CD8-positive, alpha-beta memory T cell (primary cell): ENCODE results near the gene MEGF6. TPM values are rescaled to one million over a fixed set of nuclear protein-coding genes. Genes with fewer than 3 reads are reported as not detected.

Experiments used
- CTCF ChIA-PET: fragments of 350-600 bp; sonication (Branson Sonifier 250); formaldehyde crosslinking; loops from one replicate; lab custom pipeline; 2021; ENCODE audit warnings: antibody characterized with exemption; lab: Charles Lee
- POLR2A ChIA-PET: fragments of 350-600 bp; sonication (Branson Sonifier 250); formaldehyde crosslinking; loops from one replicate; lab custom pipeline; 2021; ENCODE audit warnings: antibody characterized with exemption; lab: Charles Lee
- DNase-seq, 5 donors: peaks; one replicate each; pipeline versions ENCODE4 v3.0.0 to v3.0.0-alpha.2; 2020 to 2022; ENCODE audit warnings: mixed read lengths in 1 of 5
- H3K27ac ChIP-seq: one replicate; pipeline ENCODE4 v1.7.0; 2013; ENCODE audit warnings: low read depth, mild to moderate bottlenecking, low read length, moderate library complexity
- H3K27me3 ChIP-seq: 2 replicates; pipeline ENCODE4 v1.7.0; 2013; ENCODE audit warnings: low read length, mild to moderate bottlenecking; ENCODE audit not compliant: insufficient read depth, poor library complexity, severe bottlenecking
- H3K36me3 ChIP-seq: 2 replicates; pipeline ENCODE4 v1.7.0; 2013; ENCODE audit warnings: mild to moderate bottlenecking, low read length, moderate library complexity; ENCODE audit not compliant: insufficient read depth
- H3K4me1 ChIP-seq: 2 replicates; pipeline ENCODE4 v1.7.0; 2013; ENCODE audit warnings: mild to moderate bottlenecking, low read length, moderate library complexity; ENCODE audit not compliant: insufficient read depth
- H3K4me3 ChIP-seq: 2 replicates; pipeline ENCODE4 v1.7.0; 2013; ENCODE audit warnings: mild to moderate bottlenecking, low read length
- H3K9me3 ChIP-seq: 2 replicates; pipeline ENCODE4 v1.7.0; 2013; ENCODE audit warnings: mild to moderate bottlenecking, low read length
- H3K27ac Mint-ChIP-seq, 8 donors: one replicate each; pipeline ENCODE4 v1.8.0; 2020 to 2021; ENCODE audit warnings: mixed read lengths in 8 of 8, mild to moderate bottlenecking in 6 of 8, inconsistent platforms in 3 of 8, moderate library complexity in 3 of 8
- H3K27me3 Mint-ChIP-seq, 2 donors: one replicate each; pipeline ENCODE4 v1.8.0; 2020 to 2021; ENCODE audit warnings: mixed read lengths in 2 of 2, mild to moderate bottlenecking in 1 of 2, moderate library complexity in 1 of 2
- H3K36me3 Mint-ChIP-seq, 3 donors: one replicate each; pipeline ENCODE4 v1.8.0; 2020 to 2021; ENCODE audit warnings: mixed read lengths in 3 of 3, inconsistent platforms in 1 of 3, mild to moderate bottlenecking in 1 of 3
- H3K4me1 Mint-ChIP-seq, 3 donors: one replicate each; pipeline ENCODE4 v1.8.0; 2020 to 2021; ENCODE audit warnings: mixed read lengths in 3 of 3, inconsistent platforms in 1 of 3, mild to moderate bottlenecking in 1 of 3
- H3K4me3 Mint-ChIP-seq, 7 donors: one replicate each; pipeline ENCODE4 v1.8.0; 2020 to 2021; ENCODE audit warnings: mixed read lengths in 7 of 7, mild to moderate bottlenecking in 6 of 7, moderate library complexity in 4 of 7, inconsistent platforms in 2 of 7
- H3K9me3 Mint-ChIP-seq, 5 donors: one replicate each; pipeline ENCODE4 v1.8.0; 2020 to 2022; ENCODE audit warnings: mixed read lengths in 5 of 5, mild to moderate bottlenecking in 3 of 5, moderate library complexity in 2 of 5, inconsistent platforms in 1 of 5
- polyA plus RNA-seq: library from polyadenylated mRNA; unstranded; fragments of 300-500 nt; fragmentation: Illumina TruSeq; gene quantifications from one replicate; pipeline ENCODE4 v1.2.3, GENCODE V29; 2021
- total RNA-seq, 2 experiments: library from RNA; stranded (reverse); gene quantifications; one replicate each; pipeline ENCODE4 v1.2.3, GENCODE V29; 2021

Gene MEGF6
- total and polyA plus RNA-seq, 3 experiments from 2014 or later: 3.4 to 12.0 (median 10.8) TPM

DNA sequence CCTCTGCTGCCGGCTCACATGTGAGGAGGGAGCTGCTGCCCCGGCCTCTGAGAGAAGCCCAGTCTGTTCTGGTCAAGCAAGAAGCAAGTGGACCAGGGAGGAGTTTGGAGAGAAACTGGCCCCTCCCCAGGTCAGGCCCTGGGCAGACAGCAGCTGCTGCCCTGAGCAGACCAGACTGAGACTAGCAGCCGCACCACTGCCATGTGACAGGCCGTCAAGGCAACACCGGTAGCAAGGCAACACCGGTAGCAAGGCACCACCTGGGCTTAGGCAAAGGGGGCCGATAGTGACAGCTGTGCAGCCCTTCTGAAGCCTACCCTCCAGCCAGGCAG is 106.5 kb downstream of the MEGF6 start:
- no peak for DNase-seq
- Histone ChIP-seq H3K27ac (no peak overlapping the region), H3K4me3 (no peak overlapping the region), H3K36me3 (no peaks in the 10 kb centered on the region), H3K9me3 (no peaks in the 10 kb centered on the region), H3K4me1 (no peaks in the 10 kb centered on the region), H3K27me3 (no peaks in the 10 kb centered on the region)
- H3K27me3 Mint-ChIP-seq: no peaks in the 10 kb centered on the region
- H3K36me3 Mint-ChIP-seq: peaks cover 0 to 26% (median 2%) of the 10 kb centered on the region in 3 donors
- POLR2A ChIA-PET: no interaction called here
- H3K27ac Mint-ChIP-seq: no peak overlapping the region
- no peaks in the 10 kb centered on the region for H3K4me1 Mint-ChIP-seq
- no peak overlapping the region for H3K4me3 Mint-ChIP-seq
- CTCF ChIA-PET: no interaction called here
- H3K9me3 Mint-ChIP-seq: no peaks in the 10 kb centered on the region

DNA sequence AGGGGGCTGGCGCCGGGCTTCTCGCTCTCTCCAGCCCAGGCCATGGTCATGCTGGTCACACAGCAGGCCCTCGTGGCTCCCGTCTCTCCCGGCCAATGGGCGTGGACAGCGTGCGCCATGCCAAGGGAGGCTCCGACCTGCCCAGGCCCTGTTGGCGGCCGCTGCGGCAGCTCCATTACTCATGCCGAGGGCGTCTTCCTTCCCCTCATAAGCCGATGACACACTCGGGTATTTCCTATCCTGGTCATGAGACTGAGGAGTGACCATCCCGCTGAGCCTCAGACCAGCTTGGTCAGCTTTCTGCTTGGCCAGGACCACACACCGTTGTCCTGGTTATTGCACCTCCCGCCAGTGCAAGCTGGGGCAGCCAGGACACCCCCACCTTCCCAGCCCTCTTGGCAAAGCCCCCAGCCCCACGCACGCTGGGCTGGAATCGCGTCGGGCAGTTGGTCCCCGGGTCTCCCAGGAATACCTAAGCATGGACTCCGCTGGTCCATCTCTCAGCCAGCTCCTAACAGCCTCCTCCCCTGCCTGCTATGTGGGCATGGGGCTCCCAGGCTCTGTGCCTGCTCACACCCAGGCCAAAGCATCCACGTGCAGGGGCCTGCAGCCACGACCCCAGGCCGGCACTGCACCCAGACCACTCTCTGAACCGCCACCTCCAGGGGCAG is 107.0 kb downstream of the MEGF6 start:
- ChIA-PET CTCF (no interaction called here), POLR2A (no interaction called here)
- Mint-ChIP-seq H3K4me3 (peak overlapping the region in 1 of 7 donors; percentile 44), H3K4me1 (no peaks in the 10 kb centered on the region), H3K27me3 (no peaks in the 10 kb centered on the region), H3K27ac (no peak overlapping the region), H3K9me3 (no peaks in the 10 kb centered on the region), H3K36me3 (peaks cover 0 to 26% (median 2%) of the 10 kb centered on the region in 3 donors)
- Histone ChIP-seq H3K9me3 (no peaks in the 10 kb centered on the region), H3K4me3 (no peak overlapping the region), H3K36me3 (no peaks in the 10 kb centered on the region), H3K27ac (no peak overlapping the region), H3K4me1 (no peaks in the 10 kb centered on the region), H3K27me3 (no peaks in the 10 kb centered on the region)
- DNase-seq: no peak

DNA sequence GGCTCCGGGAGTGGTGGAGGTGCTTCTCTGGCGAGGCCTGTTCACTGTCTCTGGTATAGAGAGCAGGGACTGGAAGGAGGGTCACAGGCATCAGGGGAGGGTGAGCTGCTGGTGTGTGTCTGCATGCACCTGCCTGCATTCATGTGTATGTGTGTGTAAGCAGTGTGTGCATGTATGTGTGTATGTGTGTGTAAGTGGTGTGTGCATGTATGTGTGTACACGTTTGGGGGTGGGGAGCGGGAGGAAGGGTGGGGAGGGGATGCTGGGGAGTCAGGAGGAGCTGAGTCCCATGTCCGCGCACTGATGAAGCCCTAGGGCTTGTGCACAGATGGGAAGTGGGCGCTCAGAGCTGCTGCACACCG is 107.8 kb downstream of the MEGF6 start:
- no peak for DNase-seq
- H3K9me3 Mint-ChIP-seq: no peaks in the 10 kb centered on the region
- Histone ChIP-seq H3K9me3 (no peaks in the 10 kb centered on the region), H3K27me3 (no peaks in the 10 kb centered on the region), H3K4me1 (no peaks in the 10 kb centered on the region), H3K36me3 (no peaks in the 10 kb centered on the region), H3K4me3 (no peak overlapping the region), H3K27ac (no peak overlapping the region)
- no peaks in the 10 kb centered on the region for H3K27me3 Mint-ChIP-seq
- ChIA-PET POLR2A (no interaction called here), CTCF (no interaction called here)
- H3K36me3 Mint-ChIP-seq: peaks cover 0 to 26% (median 2%) of the 10 kb centered on the region in 3 donors
- H3K27ac Mint-ChIP-seq: no peak overlapping the region
- H3K4me3 Mint-ChIP-seq: no peak overlapping the region
- no peaks in the 10 kb centered on the region for H3K4me1 Mint-ChIP-seq

GRCh38 chr1:3502641-3503524 is 108.4 kb downstream of the MEGF6 start:
- Histone ChIP-seq H3K27ac (no peak overlapping the region), H3K4me3 (no peak overlapping the region), H3K36me3 (no peaks in the 10 kb centered on the region), H3K27me3 (no peaks in the 10 kb centered on the region), H3K9me3 (no peaks in the 10 kb centered on the region), H3K4me1 (no peaks in the 10 kb centered on the region)
- Mint-ChIP-seq H3K4me3 (no peak overlapping the region), H3K27ac (no peak overlapping the region), H3K4me1 (no peaks in the 10 kb centered on the region), H3K9me3 (no peaks in the 10 kb centered on the region), H3K27me3 (no peaks in the 10 kb centered on the region), H3K36me3 (peaks cover 0 to 21% (median 0%) of the 10 kb centered on the region in 3 donors)
- CTCF ChIA-PET: interaction anchor here (1.1 to 1.2 kb wide), 2 partner anchors 18 to 222 kb away, joined by 3 to 4 read pairs; no protein-coding TSS in a partner anchor
- no peak for DNase-seq
- POLR2A ChIA-PET: no interaction called here

DNA sequence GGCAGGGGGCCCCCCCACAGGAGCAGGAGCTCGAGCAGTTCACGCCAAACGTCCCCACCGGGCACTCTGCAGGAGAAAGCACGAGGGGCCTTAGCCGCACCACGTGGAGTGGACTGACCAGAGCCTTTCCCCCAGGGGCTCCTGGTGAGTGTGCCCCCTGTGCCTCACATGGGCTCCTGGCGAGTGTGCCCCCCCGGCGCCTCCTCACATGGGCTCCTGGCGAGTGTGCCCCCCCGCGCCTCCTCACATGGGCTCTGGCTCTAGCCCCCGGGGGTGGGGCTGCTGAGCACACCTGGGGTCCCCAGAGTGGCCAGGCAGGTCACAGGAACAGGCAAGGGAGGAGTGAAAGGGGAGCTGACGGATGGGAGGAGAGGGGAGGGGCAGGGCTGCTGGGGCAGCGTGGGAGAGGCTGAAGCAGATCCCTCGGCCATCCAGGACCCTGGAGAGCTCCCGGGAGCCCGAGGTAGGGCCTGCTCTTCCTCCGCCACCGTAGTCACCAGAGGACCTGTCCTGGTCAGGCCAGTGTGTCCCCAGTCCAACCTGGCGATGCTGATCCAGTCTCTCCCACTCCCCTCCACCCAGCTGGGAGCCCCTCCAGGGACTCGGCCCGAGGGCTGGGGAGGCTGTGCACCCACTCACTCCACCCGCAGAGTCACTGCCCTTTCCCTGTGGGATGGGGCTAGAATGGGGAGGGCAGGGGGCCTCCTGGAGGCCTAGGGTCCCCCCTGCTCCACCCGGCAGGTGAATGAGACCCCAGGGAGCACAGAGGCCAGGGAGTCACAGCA is 109.3 kb downstream of the MEGF6 start:
- CTCF ChIA-PET: interaction anchor here (1.1 to 1.2 kb wide), 2 partner anchors 17 to 222 kb away, joined by 3 to 4 read pairs; no protein-coding TSS in a partner anchor
- Mint-ChIP-seq H3K27me3 (no peaks in the 10 kb centered on the region), H3K36me3 (peaks cover 0 to 13% (median 0%) of the 10 kb centered on the region in 3 donors), H3K9me3 (no peaks in the 10 kb centered on the region), H3K4me1 (no peaks in the 10 kb centered on the region), H3K4me3 (no peak overlapping the region), H3K27ac (peak overlapping the region in 1 of 8 donors; percentile 29)
- H3K4me1 ChIP-seq: no peaks in the 10 kb centered on the region
- H3K27ac ChIP-seq: no peak overlapping the region
- no peak overlapping the region for H3K4me3 ChIP-seq
- POLR2A ChIA-PET: no interaction called here
- H3K27me3 ChIP-seq: no peaks in the 10 kb centered on the region
- DNase-seq: peak in 3 of 5 donors; percentile 15 to 64 (median 29)
- H3K36me3 ChIP-seq: no peaks in the 10 kb centered on the region
- H3K9me3 ChIP-seq: no peaks in the 10 kb centered on the region

DNA sequence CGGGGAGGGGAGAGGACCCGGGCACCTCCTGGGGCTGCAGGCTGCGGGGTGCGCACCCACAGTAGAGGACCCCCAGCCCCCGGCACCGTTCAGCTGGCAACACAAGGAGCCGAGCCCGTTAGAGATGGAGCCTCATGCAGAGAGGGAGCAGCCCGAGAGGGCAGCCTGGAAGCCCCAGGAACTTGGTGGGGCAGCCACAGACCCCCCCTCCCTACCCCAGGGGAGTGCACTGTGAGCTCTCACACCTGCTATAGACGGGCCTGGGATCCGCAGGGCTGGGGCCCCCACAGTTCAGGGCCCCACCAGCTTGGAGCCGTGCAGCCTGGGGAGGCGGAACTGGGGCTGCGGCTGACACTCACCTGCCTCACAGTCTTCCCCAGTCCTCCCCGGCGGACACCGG is 109.9 kb downstream of the MEGF6 start:
- H3K4me1 Mint-ChIP-seq: no peaks in the 10 kb centered on the region
- H3K4me3 ChIP-seq: no peak overlapping the region
- ChIA-PET CTCF (interaction anchor here (1.1 to 1.2 kb wide), 2 partner anchors 17 to 223 kb away, joined by 3 to 4 read pairs; no protein-coding TSS in a partner anchor), POLR2A (interaction anchor here (0.6 kb wide), 1 partner anchor 11 kb away, joined by 4 read pairs; no protein-coding TSS in a partner anchor)
- no peaks in the 10 kb centered on the region for H3K27me3 ChIP-seq
- H3K27ac Mint-ChIP-seq: no peak overlapping the region
- no peaks in the 10 kb centered on the region for H3K36me3 ChIP-seq
- peaks cover 0 to 7% (median 0%) of the 10 kb centered on the region in 3 donors for H3K36me3 Mint-ChIP-seq
- H3K27me3 Mint-ChIP-seq: no peaks in the 10 kb centered on the region
- DNase-seq: no peak
- no peak overlapping the region for H3K4me3 Mint-ChIP-seq
- no peak overlapping the region for H3K27ac ChIP-seq
- no peaks in the 10 kb centered on the region for H3K9me3 ChIP-seq
- no peaks in the 10 kb centered on the region for H3K4me1 ChIP-seq
- H3K9me3 Mint-ChIP-seq: no peaks in the 10 kb centered on the region

DNA sequence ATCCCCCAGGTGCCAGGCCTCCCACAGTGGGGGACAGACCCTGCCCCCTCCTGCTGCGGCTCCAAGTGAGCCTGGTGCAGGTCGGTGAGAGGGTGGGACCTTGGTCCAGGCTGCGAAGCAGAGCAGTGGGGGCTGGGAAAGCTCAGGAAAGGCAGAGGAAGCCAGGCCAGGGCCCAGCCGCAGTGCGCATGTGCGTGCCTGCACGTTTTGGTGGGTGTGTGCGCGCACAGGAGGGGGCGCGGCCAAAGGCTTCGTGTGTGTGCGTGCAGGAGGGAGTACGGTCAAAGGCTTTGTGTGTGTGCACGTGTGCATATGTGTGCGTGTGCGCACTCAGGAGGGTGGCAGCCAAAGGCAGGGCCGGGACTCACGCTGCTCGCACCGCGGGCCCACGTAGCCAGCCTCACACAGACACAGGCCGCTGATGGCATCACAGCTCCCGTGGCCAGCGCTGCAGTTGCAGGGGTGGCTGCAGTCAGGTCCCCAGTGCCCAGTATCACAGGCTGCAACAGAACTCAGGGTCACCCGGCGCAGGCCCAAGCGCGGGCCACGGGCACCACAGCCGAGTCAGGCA is 111.0 kb downstream of the MEGF6 start:
- no peak overlapping the region for H3K27ac Mint-ChIP-seq
- POLR2A ChIA-PET: interaction anchor here (0.6 kb wide), 1 partner anchor 122 kb away, joined by 3 read pairs; no protein-coding TSS in a partner anchor

More for the DNA sequence above, 111.0 kb downstream of the MEGF6 start:
- Mint-ChIP-seq H3K36me3 (peaks cover 0 to 4% (median 0%) of the 10 kb centered on the region in 3 donors), H3K4me1 (no peaks in the 10 kb centered on the region), H3K27me3 (no peaks in the 10 kb centered on the region), H3K9me3 (no peaks in the 10 kb centered on the region), H3K4me3 (no peak overlapping the region)
- Histone ChIP-seq H3K36me3 (no peaks in the 10 kb centered on the region), H3K27ac (no peak overlapping the region), H3K4me1 (no peaks in the 10 kb centered on the region), H3K9me3 (no peaks in the 10 kb centered on the region), H3K27me3 (no peaks in the 10 kb centered on the region), H3K4me3 (no peak overlapping the region)
- CTCF ChIA-PET: no interaction called here
- no peak for DNase-seq
